GM21737 (cell line): ENCODE results near the gene ITLN2.
"Not testable (repeated sequence)": the region's sequence is repeated elsewhere in the genome, so short reads cannot be mapped to it uniquely, and the experiment has no call there.

ENCODE experiments used
- ATAC-seq: cut with Tn5 transposase; IDR thresholded peaks from one replicate; pipeline ENCODE4 v1.9.1; 2021; ENCODE audit warnings: mild to moderate bottlenecking, moderate library complexity; ENCODE audit not compliant: unreplicated experiment

The ITLN2 gene

GRCh38 chr1:160954158-160955104 is at the start of gene ITLN2:
ITLN2 (minus strand) TSS chr1:160954809; CDS start chr1:160954741, 68 bp downstream.
- peak; percentile 73 for ATAC-seq

GRCh38 chr1:161001525-161001924 is 46.9 kb upstream of the ITLN2 start:
- no peak for ATAC-seq

GRCh38 chr1:161000736-161001480 is 46.3 kb upstream of the ITLN2 start:
- ATAC-seq: no peak

GRCh38 chr1:160999376-160999775 is 44.8 kb upstream of the ITLN2 start:
- ATAC-seq: no peak

GRCh38 chr1:160997323-160998038 is 42.9 kb upstream of the ITLN2 start:
- ATAC-seq: peak; percentile 61

- ATAC-seq: no peak
Observed at GRCh38 chr1:160996178-160996577, 41.6 kb upstream of the ITLN2 start.

GRCh38 chr1:160993544-160994193 is 39.1 kb upstream of the ITLN2 start:
- ATAC-seq: no peak

GRCh38 chr1:160992036-160992435 is 37.4 kb upstream of the ITLN2 start:
- ATAC-seq: not testable (repeated sequence)

GRCh38 chr1:160987359-160988050 is 32.9 kb upstream of the ITLN2 start:
- ATAC-seq: no peak

- no peak for ATAC-seq
Observed at GRCh38 chr1:160985723-160986122, 31.1 kb upstream of the ITLN2 start.

- ATAC-seq: no peak
Observed at GRCh38 chr1:160981584-160982411, 27.2 kb upstream of the ITLN2 start.

GRCh38 chr1:160979286-160979685 is 24.7 kb upstream of the ITLN2 start:
- no peak for ATAC-seq

- no peak for ATAC-seq
Observed at GRCh38 chr1:160978510-160978927, 23.9 kb upstream of the ITLN2 start.

GRCh38 chr1:160975026-160975425 is 20.4 kb upstream of the ITLN2 start:
- ATAC-seq: no peak

GRCh38 chr1:160973491-160973890 is 18.9 kb upstream of the ITLN2 start:
- ATAC-seq: no peak

GRCh38 chr1:160972939-160973338 is 18.3 kb upstream of the ITLN2 start:
- no peak for ATAC-seq

GRCh38 chr1:160971618-160972056 is 17.0 kb upstream of the ITLN2 start:
- no peak for ATAC-seq

- ATAC-seq: no peak
Observed at GRCh38 chr1:160963521-160963920, 8.9 kb upstream of the ITLN2 start.

GRCh38 chr1:160961419-160961818 is 6.8 kb upstream of the ITLN2 start:
- ATAC-seq: no peak
